Glutamatergic neuron (in vitro differentiated cells): ENCODE data around the gene ANKZF1. TPM values are rescaled to one million over a fixed set of nuclear protein-coding genes. Genes with fewer than 3 reads are reported as not detected.
"Not testable (repeated sequence)": the region's sequence is repeated elsewhere in the genome, so short reads cannot be mapped to it uniquely, and the experiment has no call there.

Experiments used
- DNase-seq: peaks from one replicate; pipeline ENCODE4 v3.0.0; 2022
- H3K27ac Mint-ChIP-seq: one replicate; pipeline ENCODE4 v1.8.0; 2020; ENCODE audit warnings: mild to moderate bottlenecking, mixed read lengths, inconsistent platforms; ENCODE audit not compliant: unreplicated experiment
- H3K27me3 Mint-ChIP-seq: one replicate; pipeline ENCODE4 v1.8.0; 2020; ENCODE audit warnings: mild to moderate bottlenecking, moderate library complexity, mixed read lengths, inconsistent platforms; ENCODE audit not compliant: unreplicated experiment
- H3K36me3 Mint-ChIP-seq: one replicate; pipeline ENCODE4 v1.8.0; 2020; ENCODE audit warnings: mild to moderate bottlenecking, mixed read lengths, inconsistent platforms; ENCODE audit not compliant: unreplicated experiment
- H3K4me1 Mint-ChIP-seq: one replicate; pipeline ENCODE4 v1.8.0; 2020; ENCODE audit warnings: mild to moderate bottlenecking, low read depth, mixed read lengths, inconsistent platforms; ENCODE audit not compliant: unreplicated experiment
- H3K4me3 Mint-ChIP-seq: one replicate; pipeline ENCODE4 v1.8.0; 2020; ENCODE audit warnings: mild to moderate bottlenecking, mixed read lengths, inconsistent platforms; ENCODE audit not compliant: unreplicated experiment
- H3K9me3 Mint-ChIP-seq: one replicate; pipeline ENCODE4 v1.8.0; 2020; ENCODE audit warnings: mild to moderate bottlenecking, moderate library complexity, mixed read lengths, inconsistent platforms; ENCODE audit not compliant: unreplicated experiment
- CTCF ChIP-seq: fragments of 200-600 bp; sonication (generic); IDR thresholded peaks from one replicate; pipeline ENCODE4 v1.5.0; 2021; ENCODE audit not compliant: partially characterized antibody, unreplicated experiment
- total RNA-seq: library from RNA; stranded (reverse); fragmentation: NEBNext Ultra II Directional; extraction: Animal tissue kit (Norgen Biotek cat#: 25700); gene quantifications from one replicate; pipeline ENCODE4 v1.2.1, GENCODE V29; 2021; ENCODE audit not compliant: unreplicated experiment

The ANKZF1 gene
- total RNA-seq, 1 donor from 2014 or later = 95.8 TPM

- Mint-ChIP-seq H3K4me1 (peaks cover 22% of the 10 kb centered on the region), H3K4me3 (peak within 1 kb of the TSS; percentile 88), H3K36me3 (no peaks in the 10 kb centered on the region), H3K9me3 (peaks cover 7% of the 10 kb centered on the region), H3K27me3 (peaks cover 11% of the 10 kb centered on the region), H3K27ac (no peak within 1 kb of the TSS)
- TF ChIP-seq CTCF = no peak
- DNase-seq = peak; percentile 52
Measured at GRCh38 chr2:219252900-219253752, 23.5 kb downstream of the ANKZF1 start, which contains the start of gene TUBA4B. Gene TUBA4B (plus strand): TSS chr2:219253243. CDS start chr2:219253408, 165 bp downstream.

- DNase-seq = peak; percentile 68
- H3K27ac Mint-ChIP-seq = no peak within 1 kb of the TSS
- no peak for TF ChIP-seq CTCF
- H3K9me3 Mint-ChIP-seq = peaks cover 7% of the 10 kb centered on the region
- no peaks in the 10 kb centered on the region for H3K36me3 Mint-ChIP-seq
- H3K4me1 Mint-ChIP-seq = peaks cover 22% of the 10 kb centered on the region
- H3K4me3 Mint-ChIP-seq = peak within 1 kb of the TSS; percentile 88
- peaks cover 10% of the 10 kb centered on the region for H3K27me3 Mint-ChIP-seq
Measured at GRCh38 chr2:219253753-219254589, 24.4 kb downstream of the ANKZF1 start, which contains the start of gene TUBA4A. Gene TUBA4A (minus strand): TSS chr2:219253918. CDS start chr2:219253858, 60 bp downstream.

- no peak for TF ChIP-seq CTCF
- Mint-ChIP-seq H3K9me3 (peaks cover 7% of the 10 kb centered on the region), H3K27ac (no peak overlapping the region), H3K4me1 (peaks cover 16% of the 10 kb centered on the region), H3K36me3 (no peaks in the 10 kb centered on the region), H3K27me3 (peaks cover 10% of the 10 kb centered on the region), H3K4me3 (peak overlapping the region; percentile 76)
- no peak for DNase-seq
Measured at GRCh38 chr2:219254590-219255201, 25.1 kb downstream of the ANKZF1 start.

- not testable (repeated sequence) for H3K27ac Mint-ChIP-seq, H3K4me1 Mint-ChIP-seq, H3K9me3 Mint-ChIP-seq, DNase-seq, H3K4me3 Mint-ChIP-seq, H3K36me3 Mint-ChIP-seq
- peaks cover 10% of the 10 kb centered on the region for H3K27me3 Mint-ChIP-seq
Measured at GRCh38 chr2:219258942-219259341, 29.3 kb downstream of the ANKZF1 start.
